GM19328 (cell line): Measurements from ENCODE around the gene SQOR.

Source experiments
- ATAC-seq: cut with Tn5 transposase; IDR thresholded peaks from one replicate; pipeline ENCODE4 v1.9.1; 2021; ENCODE audit warnings: mild to moderate bottlenecking, moderate library complexity; ENCODE audit not compliant: unreplicated experiment

Gene SQOR

GRCh38 chr15:45634432-45635190 lies at the start of gene SQOR:
SQOR (plus strand) TSS chr15:45635029; CDS start chr15:45658924, 23,895 bp downstream.
- peak; percentile 69 for ATAC-seq

GRCh38 chr15:45585069-45585791 lies 49.6 kb upstream of the SQOR start:
- ATAC-seq: no peak

DNA sequence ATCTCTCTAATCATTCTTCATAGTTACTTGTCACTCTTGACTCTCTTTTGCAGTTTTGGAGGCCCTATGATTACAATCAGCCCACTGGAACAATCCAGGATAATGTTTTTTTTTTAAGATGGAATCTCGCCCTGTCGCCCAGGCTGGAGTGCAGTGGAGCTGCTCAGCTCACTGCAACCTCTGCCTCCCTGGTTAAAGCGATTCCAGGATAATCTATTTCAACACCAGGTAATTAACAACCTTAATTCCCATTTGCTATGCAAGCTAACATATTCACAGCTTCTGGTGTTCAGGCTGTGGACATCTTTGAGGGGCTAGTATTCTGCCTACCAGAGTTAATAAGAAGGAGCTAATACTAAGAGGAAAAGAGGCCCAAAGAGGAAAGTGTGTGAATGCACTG lies 48.7 kb upstream of the SQOR start:
- ATAC-seq: no peak

DNA sequence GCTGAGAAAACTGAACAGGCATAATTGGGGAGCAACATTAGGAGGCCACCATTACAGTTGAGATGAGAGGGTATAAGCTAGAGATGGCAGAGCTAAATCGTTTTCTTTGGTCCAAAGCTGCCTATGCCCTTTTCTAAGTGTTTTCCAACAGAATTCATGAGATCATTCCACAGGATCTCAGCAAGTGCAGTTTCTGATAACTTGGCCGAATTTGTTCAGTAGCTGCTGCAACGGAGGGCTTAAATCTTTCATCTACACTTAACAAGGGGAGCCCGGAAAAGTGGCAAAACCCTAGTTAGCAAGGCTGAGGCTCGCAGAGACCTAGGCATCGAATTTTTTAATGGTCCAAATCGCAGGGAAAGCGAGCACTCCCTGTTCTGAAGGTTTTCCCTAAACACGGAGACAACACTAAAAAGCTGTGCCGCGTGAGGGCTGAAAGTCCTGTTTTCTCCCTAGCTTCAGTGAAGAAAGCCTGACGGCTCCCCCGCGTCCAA lies 48.2 kb upstream of the SQOR start:
- ATAC-seq: peak; percentile 8

DNA sequence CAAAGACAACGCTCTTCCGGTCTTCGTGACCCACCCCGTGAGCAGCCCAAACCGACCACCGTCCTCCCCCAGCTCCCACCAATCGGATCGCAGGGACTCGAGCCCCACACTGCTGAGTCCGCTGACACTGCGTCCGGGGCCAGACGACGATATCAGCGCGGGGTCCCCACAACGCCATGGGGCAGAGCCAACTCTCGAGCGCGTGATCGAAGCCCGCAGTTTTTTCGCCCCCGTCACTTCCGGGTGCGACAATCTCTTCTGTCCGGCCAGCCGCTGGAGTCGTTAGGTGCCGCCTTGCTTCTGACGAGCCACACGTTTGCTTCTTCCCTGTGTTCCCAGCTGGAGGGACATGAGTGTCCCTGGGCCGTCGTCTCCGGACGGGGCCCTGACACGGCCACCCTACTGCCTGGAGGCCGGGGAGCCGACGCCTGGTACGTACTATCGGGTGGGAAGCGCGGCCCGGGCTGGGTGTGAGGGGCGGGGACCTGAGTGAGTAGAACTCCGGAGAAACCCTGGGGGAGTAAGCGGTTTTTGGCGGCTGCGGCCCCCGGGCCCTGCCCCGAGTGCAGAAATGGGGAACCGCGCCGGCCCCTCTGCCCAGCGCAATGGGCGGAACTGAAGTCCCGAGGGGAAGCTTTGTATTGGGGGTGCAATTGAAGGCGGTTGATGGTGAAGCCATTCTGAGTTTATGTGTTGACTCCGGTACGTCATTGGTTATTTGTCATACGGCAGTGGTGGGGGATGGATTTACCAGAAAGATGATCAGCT lies 47.5 kb upstream of the SQOR start, which contains the start of gene BLOC1S6:
Gene BLOC1S6, plus strand, starts transcription at position 285 of the 768 bp plus-strand sequence. Its CDS starts 65 bp downstream, at position 350.
- ATAC-seq: peak; percentile 84

DNA sequence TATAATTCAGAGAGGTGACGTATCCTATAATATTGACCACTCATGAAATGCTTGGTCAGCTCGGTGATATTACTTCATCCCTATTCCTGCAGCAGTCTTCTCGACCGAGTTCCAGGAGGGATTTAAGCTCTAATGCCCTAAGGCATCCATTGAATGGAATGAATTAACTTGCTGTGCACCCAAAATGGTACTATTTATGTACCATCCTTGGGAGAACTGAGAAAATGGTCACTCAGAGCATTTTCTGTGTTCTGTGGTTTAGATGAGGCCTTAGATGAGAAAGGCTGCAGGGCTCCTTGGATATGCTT lies 47.0 kb upstream of the SQOR start:
- no peak for ATAC-seq

- ATAC-seq: no peak
These were observed 46.5 kb upstream of the SQOR start for GRCh38 chr15:45588219-45588875.

DNA sequence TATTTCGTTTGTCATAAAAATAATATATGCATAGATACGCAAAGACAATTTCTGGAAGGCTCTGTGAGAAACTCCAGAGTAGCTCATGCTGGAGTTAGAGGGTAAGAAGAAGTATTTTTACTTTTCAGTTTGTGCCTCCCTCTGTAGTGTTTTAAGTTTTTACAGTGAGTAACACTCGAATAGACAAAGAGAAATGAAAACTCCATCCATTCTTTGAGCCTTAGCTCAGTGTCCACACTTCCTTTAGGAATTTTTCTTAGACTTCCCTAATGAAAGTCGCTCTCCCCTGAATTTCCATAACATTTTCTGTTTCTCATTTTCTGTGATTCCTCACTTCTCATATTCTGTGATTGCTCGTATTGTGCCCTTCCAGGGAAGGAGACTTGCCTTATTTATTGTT lies 45.6 kb upstream of the SQOR start:
- no peak for ATAC-seq

DNA sequence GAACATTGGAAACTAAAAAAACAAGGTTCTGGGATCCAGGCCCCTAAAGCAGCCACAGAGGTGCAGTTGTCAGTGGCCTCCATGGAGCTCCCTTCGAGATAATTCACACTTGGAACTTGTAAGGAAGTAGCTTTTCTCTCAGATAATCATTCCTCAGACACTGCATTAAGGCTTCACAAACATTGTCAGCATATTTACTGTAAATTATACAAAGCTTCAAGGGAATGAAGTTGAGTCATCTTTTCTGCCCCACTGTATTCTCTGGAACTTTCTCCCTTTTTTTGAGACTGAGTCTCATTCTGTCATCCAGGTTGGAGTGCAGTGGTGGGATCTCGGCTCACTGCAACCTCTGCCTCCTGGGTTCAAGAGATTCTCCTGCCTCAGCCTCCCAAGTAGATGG lies 40.5 kb upstream of the SQOR start:
- ATAC-seq: no peak

GRCh38 chr15:45594835-45595530 lies 39.8 kb upstream of the SQOR start:
- no peak for ATAC-seq

GRCh38 chr15:45603881-45604280 lies 30.9 kb upstream of the SQOR start:
- no peak for ATAC-seq

DNA sequence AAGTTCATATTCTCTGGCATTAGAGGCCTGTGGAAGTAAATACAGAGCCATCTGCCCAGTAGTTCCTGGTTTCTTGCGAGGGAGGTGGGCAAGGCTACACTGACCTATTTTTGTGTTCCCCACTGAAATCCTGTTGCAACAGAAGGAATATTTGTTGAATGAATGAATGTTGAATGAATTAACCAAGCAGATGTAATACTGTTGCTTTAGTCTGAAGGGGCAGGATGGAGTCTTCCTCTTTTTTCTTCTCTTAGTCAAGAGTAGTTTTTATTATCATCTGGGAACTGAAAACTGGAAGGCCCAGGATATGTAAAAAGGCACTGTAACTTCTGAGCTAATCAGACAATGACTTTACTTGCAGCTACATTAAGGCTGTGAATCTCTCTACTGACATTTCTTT lies 30.5 kb upstream of the SQOR start:
- ATAC-seq: no peak

DNA sequence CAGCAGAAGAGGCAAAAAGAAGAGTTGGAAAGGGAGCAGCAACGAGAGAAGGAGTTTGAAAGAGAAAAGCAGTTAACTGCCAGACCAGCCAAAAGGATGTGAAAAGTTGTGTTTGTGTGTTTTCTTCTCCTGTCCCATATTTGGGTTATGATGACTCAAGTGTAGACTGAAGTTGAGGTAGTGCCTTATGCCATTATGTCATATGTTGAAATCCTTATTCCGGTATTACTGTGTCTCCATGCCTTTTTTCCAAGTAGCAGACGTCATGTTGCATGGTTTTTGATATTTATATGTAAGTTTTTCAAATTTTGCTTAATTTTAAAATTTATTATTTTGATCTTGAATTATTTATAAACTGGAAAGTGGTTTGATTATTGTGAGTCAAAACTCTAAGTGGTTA lies 28.4 kb upstream of the SQOR start:
- no peak for ATAC-seq

GRCh38 chr15:45606841-45607240 lies 28.0 kb upstream of the SQOR start:
- ATAC-seq: no peak

GRCh38 chr15:45611305-45611704 lies 23.5 kb upstream of the SQOR start:
- no peak for ATAC-seq

DNA sequence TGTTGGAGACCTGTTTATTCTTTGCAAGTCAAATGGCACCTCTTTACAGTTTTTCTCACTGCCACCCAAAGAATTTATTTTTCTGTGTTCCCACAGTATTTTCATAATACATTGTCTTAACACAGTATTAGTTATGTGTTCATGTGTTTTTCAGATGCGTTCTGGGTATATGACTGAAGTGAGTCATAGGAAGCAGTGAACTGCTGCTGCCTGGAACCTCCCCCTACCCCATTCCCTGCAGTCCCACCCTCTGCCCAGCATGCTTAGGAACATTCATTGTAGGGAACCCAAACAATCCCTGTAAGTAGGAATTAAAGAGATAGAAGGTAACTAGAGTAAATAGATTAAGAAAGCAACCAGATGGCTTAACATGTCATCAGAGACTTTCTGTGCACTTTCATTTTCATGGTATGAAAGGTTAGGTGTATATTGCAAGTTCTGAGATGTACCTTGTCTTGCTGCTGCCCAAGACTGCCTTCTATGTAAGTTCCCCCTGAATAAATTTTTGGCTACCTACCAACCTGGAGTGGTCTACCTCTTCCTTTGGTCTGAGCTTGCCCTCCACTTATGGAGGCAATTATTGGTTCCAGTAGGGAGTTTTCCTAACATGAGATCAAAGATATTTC lies 21.9 kb upstream of the SQOR start:
- ATAC-seq: no peak

- ATAC-seq: no peak
These were observed 17.9 kb upstream of the SQOR start for GRCh38 chr15:45616901-45617323.

- no peak for ATAC-seq
These were observed 16.0 kb upstream of the SQOR start for GRCh38 chr15:45618813-45619212.

DNA sequence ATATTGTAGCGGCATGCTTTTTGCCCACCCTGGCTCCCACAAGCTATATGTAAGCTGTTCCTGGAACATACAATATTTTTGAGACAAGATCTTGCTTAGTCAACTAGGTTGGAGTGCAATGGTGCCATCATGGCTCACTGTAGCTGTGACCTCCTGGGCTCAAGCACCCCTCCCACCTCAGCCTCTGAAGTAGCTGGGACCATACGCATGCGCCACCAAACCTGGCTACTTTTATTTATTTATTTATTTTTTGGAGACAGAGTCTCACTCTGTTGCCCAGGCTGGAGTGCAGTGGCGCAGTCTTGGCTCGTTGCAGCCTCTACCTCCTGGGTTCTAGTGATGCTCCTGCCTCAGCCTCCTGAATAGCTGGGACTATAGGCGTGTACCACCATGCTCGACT lies 6.7 kb upstream of the SQOR start:
- ATAC-seq: no peak
